ENCODE results near the gene DDX43. TPM values are rescaled to one million over a fixed set of nuclear protein-coding genes. Genes with fewer than 3 reads are reported as not detected.
"Not testable (repeated sequence)": the region's sequence is repeated elsewhere in the genome, so short reads cannot be mapped to it uniquely, and the experiment has no call there.

The DDX43 gene
- total RNA-seq, 1 donor from 2014 or later: not detected

DNA sequence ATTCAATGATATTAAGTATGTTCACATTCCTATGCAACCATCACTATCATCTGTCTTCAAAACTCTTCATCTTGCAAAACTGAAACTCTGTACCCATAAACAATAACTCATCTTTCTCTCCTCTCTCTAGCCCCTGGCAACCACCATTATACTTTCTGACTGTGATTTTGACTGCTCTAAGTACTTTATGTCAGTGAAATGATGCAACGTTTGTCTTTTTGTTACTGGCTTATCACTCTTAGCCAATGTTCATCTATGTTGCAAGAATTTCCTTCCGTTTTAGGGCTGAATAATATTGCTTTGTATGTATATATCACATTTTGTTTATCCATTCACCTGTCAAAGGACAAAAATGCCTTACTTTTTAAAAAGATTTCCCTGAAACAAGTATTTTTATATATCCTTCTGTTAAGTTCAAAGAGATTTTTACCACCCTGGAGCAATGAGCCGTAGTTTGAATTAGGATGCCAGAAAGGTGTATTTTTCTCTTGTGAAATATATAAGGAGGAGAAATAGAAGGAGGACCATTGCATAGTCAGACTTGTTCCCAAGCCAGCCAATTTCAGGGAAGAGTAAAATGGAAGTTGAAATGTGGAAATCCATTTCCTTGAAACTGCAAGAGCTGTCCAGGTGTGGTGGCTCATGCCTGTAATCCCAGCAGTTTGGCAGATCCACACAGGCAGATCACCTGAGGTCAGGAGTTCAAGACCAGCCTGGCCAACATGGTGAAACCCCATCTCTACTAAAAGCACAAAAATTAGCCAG lies 61.4 kb downstream of the DDX43 start:
- Histone ChIP-seq H3K79me2 (ENCODE audit: insufficient read depth, low read length) (peaks cover 2% of the 10 kb centered on the region), H3K27ac (ENCODE audit: low read depth, low read length) (no peak overlapping the region)
- TF ChIP-seq, protein P1, sequence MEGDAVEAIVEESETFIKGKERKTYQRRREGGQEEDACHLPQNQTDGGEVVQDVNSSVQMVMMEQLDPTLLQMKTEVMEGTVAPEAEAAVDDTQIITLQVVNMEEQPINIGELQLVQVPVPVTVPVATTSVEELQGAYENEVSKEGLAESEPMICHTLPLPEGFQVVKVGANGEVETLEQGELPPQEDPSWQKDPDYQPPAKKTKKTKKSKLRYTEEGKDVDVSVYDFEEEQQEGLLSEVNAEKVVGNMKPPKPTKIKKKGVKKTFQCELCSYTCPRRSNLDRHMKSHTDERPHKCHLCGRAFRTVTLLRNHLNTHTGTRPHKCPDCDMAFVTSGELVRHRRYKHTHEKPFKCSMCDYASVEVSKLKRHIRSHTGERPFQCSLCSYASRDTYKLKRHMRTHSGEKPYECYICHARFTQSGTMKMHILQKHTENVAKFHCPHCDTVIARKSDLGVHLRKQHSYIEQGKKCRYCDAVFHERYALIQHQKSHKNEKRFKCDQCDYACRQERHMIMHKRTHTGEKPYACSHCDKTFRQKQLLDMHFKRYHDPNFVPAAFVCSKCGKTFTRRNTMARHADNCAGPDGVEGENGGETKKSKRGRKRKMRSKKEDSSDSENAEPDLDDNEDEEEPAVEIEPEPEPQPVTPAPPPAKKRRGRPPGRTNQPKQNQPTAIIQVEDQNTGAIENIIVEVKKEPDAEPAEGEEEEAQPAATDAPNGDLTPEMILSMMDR (IDR thresholded peaks at IDR 0.05; ENCODE audit: insufficient read depth, low read depth, low read length): no peak
- TF ChIP-seq EZH2 (IDR thresholded peaks at IDR 0.05; ENCODE audit: insufficient read depth, low read length): no peak

DNA sequence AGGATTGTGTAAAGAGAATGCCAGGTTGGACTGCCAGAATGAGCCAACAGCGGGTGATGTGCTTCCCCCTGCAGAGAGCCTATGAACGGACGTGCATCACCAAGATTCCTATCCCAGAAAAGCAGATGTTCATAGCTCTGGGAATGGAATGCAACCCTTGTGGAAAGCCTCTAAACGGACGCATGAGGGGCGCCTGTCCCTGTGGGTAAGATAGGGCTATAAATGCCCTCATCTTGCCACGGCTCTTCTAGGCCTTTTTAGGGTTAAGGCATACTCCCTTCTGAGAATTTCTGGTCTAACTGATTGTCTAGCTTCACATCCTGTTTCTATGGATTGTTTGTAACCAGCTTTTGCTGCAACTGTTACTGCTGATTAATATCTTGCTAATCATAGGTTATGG lies 64.8 kb downstream of the DDX43 start:
- not testable (repeated sequence) for H3K4me2 ChIP-seq (ENCODE audit: low read length); DNase-seq (ENCODE audit: low read depth); H3K9ac ChIP-seq (ENCODE audit: low read length); H3K4me1 ChIP-seq (ENCODE audit: insufficient read depth, low read length); H3K27ac ChIP-seq (ENCODE audit: low read depth, low read length); H3K4me3 Mint-ChIP-seq (ENCODE audit: unreplicated experiment); H3K4me3 ChIP-seq (ENCODE audit: insufficient read depth, low read depth, low read length); H4K20me1 ChIP-seq (ENCODE audit: insufficient read depth, low read length); H3K27ac Mint-ChIP-seq (ENCODE audit: unreplicated experiment); H3K9me3 Mint-ChIP-seq (ENCODE audit: unreplicated experiment); H3K9me3 ChIP-seq (ENCODE audit: insufficient read depth, low read depth, low read length); H3K36me3 Mint-ChIP-seq (ENCODE audit: low read depth, unreplicated experiment); H3K27me3 Mint-ChIP-seq (ENCODE audit: low read depth, unreplicated experiment); H2AFZ ChIP-seq (ENCODE audit: low read depth, low read length); H3K36me3 ChIP-seq (ENCODE audit: insufficient read depth, low read length); FAIRE-seq; H3K27me3 ChIP-seq (ENCODE audit: insufficient read depth, low read length); H3K4me1 Mint-ChIP-seq (ENCODE audit: low read depth, unreplicated experiment)
- peaks cover 27% of the 10 kb centered on the region for H3K79me2 ChIP-seq (ENCODE audit: insufficient read depth, low read length)

More for the DNA sequence above, 61.4 kb downstream of the DDX43 start:
- H3K9me3 ChIP-seq (ENCODE audit: insufficient read depth, low read depth, low read length): no peaks in the 10 kb centered on the region
- H3K27me3 Mint-ChIP-seq (ENCODE audit: low read depth, unreplicated experiment): peaks cover 4% of the 10 kb centered on the region
- no peaks in the 10 kb centered on the region for H3K9me3 Mint-ChIP-seq (ENCODE audit: unreplicated experiment)
- no peaks in the 10 kb centered on the region for H4K20me1 ChIP-seq (ENCODE audit: insufficient read depth, low read length)
- H3K4me3 Mint-ChIP-seq (ENCODE audit: unreplicated experiment): no peak overlapping the region
- H3K27ac Mint-ChIP-seq (ENCODE audit: unreplicated experiment): no peak overlapping the region
- no peak for DNase-seq (ENCODE audit: low read depth)
- no peak overlapping the region for H3K4me2 ChIP-seq (ENCODE audit: low read length)
- H3K27me3 ChIP-seq (ENCODE audit: insufficient read depth, low read length): no peaks in the 10 kb centered on the region
- H3K36me3 Mint-ChIP-seq (ENCODE audit: low read depth, unreplicated experiment): no peaks in the 10 kb centered on the region
- no peak for FAIRE-seq
- no peak overlapping the region for H2AFZ ChIP-seq (ENCODE audit: low read depth, low read length)
- no peak overlapping the region for H3K4me3 ChIP-seq (ENCODE audit: insufficient read depth, low read depth, low read length)
- no peak overlapping the region for H3K9ac ChIP-seq (ENCODE audit: low read length)
- no peaks in the 10 kb centered on the region for H3K4me1 Mint-ChIP-seq (ENCODE audit: low read depth, unreplicated experiment)
- H3K4me1 ChIP-seq (ENCODE audit: insufficient read depth, low read length): peaks cover 13% of the 10 kb centered on the region
- no peaks in the 10 kb centered on the region for H3K36me3 ChIP-seq (ENCODE audit: insufficient read depth, low read length)

DNA sequence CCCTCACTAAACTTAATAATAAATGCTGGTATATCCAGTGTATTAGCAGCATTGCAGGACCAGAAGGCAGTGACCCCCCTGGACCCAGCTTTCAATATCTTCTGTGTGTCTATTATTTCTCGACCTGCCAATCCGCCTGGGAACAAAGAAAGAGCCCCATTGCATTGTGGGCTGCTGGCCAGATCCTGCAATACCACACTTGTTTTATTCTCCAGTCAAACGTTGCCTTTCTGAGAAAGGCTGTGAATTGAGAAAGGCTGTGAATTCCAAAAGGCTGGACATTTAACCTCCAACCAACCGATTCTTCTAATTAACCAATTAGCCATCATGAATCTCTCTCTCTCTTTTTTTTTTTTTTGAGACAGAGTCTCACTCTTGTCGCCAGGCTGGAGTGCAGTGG lies 65.4 kb downstream of the DDX43 start:
- Mint-ChIP-seq H3K27ac (ENCODE audit: unreplicated experiment) (no peak overlapping the region), H3K4me3 (ENCODE audit: unreplicated experiment) (no peak overlapping the region), H3K36me3 (ENCODE audit: low read depth, unreplicated experiment) (peaks cover 3% of the 10 kb centered on the region), H3K4me1 (ENCODE audit: low read depth, unreplicated experiment) (peaks cover 2% of the 10 kb centered on the region), H3K27me3 (ENCODE audit: low read depth, unreplicated experiment) (no peaks in the 10 kb centered on the region), H3K9me3 (ENCODE audit: unreplicated experiment) (no peaks in the 10 kb centered on the region)
- no peak overlapping the region for H3K27ac ChIP-seq (ENCODE audit: low read depth, low read length)
- no peak overlapping the region for H2AFZ ChIP-seq (ENCODE audit: low read depth, low read length)
- H3K9me3 ChIP-seq (ENCODE audit: insufficient read depth, low read depth, low read length): no peaks in the 10 kb centered on the region
- FAIRE-seq: no peak
- no peak overlapping the region for H3K9ac ChIP-seq (ENCODE audit: low read length)
- H3K4me1 ChIP-seq (ENCODE audit: insufficient read depth, low read length): peaks cover 2% of the 10 kb centered on the region
- TF ChIP-seq EZH2 (IDR thresholded peaks at IDR 0.05; ENCODE audit: insufficient read depth, low read length): no peak
- TF ChIP-seq, protein P1 (IDR thresholded peaks at IDR 0.05; ENCODE audit: insufficient read depth, low read depth, low read length): no peak
- no peak overlapping the region for H3K4me3 ChIP-seq (ENCODE audit: insufficient read depth, low read depth, low read length)
- DNase-seq (ENCODE audit: low read depth): no peak
- H3K4me2 ChIP-seq (ENCODE audit: low read length): no peak overlapping the region
- H3K27me3 ChIP-seq (ENCODE audit: insufficient read depth, low read length): no peaks in the 10 kb centered on the region
- H4K20me1 ChIP-seq (ENCODE audit: insufficient read depth, low read length): no peaks in the 10 kb centered on the region
- peaks cover 32% of the 10 kb centered on the region for H3K79me2 ChIP-seq (ENCODE audit: insufficient read depth, low read length)
- H3K36me3 ChIP-seq (ENCODE audit: insufficient read depth, low read length): no peaks in the 10 kb centered on the region

All from astrocyte (in vitro differentiated cells and primary cell).